ENCODE data around the gene LZTS3. TPM values are rescaled to one million over a fixed set of nuclear protein-coding genes. Genes with fewer than 3 reads are reported as not detected.
"Not testable (repeated sequence)": the region's sequence is repeated elsewhere in the genome, so short reads cannot be mapped to it uniquely, and the experiment has no call there.

LZTS3 gene
- total and polyA plus RNA-seq, 12 donors: 3.6 to 29.9 (median 11.5) TPM

GRCh38 chr20:3188823-3189413 lies 15.6 kb upstream of the LZTS3 start:
- no peaks in the 10 kb centered on the region for H3K27me3 ChIP-seq
- WGBS, 4 donors: 85 to 93% (median 90%) methylated on average over 2 to 3 of the region's 3 CpGs
- H3K36me3 ChIP-seq (replicated peaks in 1 of 2): peaks cover 0 to 44% of the 10 kb centered on the region in 2 donors
- H3K9me3 ChIP-seq (replicated peaks in 1 of 3): no peaks in the 10 kb centered on the region
- no peak overlapping the region for H3K27ac ChIP-seq
- no peaks in the 10 kb centered on the region for H3K4me1 ChIP-seq (replicated peaks in 1 of 2)
- no peak for TF ChIP-seq CTCF (IDR thresholded peaks at IDR 0.05)
- no peak for TF ChIP-seq POLR2A (IDR thresholded peaks at IDR 0.05)
- no peak for DNase-seq
- intact Hi-C loops (cut with DNase I): no loop called here
- H3K4me3 ChIP-seq: no peak overlapping the region

- H3K4me3 ChIP-seq; DNase-seq; H3K27me3 ChIP-seq; H3K9me3 ChIP-seq (replicated peaks in 1 of 3); intact Hi-C loops (cut with DNase I); H3K4me1 ChIP-seq (replicated peaks in 1 of 2): not testable (repeated sequence)
- WGBS, 4 donors: 77 to 86% (median 82%) methylated on average over 9 of the region's 9 CpGs
- peaks cover 0 to 33% of the 10 kb centered on the region in 2 donors for H3K36me3 ChIP-seq (replicated peaks in 1 of 2)
- peak overlapping the region in 1 of 5 donors; percentile 19 for H3K27ac ChIP-seq
These were observed 14.5 kb upstream of the LZTS3 start for GRCh38 chr20:3187861-3188260.

GRCh38 chr20:3183896-3184612 lies 10.7 kb upstream of the LZTS3 start:
- no peaks in the 10 kb centered on the region for H3K9me3 ChIP-seq (replicated peaks in 1 of 3)
- intact Hi-C loops (cut with DNase I): no loop called here
- no peak overlapping the region for H3K4me3 ChIP-seq
- DNase-seq: no peak
- TF ChIP-seq POLR2A (IDR thresholded peaks at IDR 0.05) (no peak), CTCF (IDR thresholded peaks at IDR 0.05) (no peak)
- no peaks in the 10 kb centered on the region for H3K36me3 ChIP-seq (replicated peaks in 1 of 2)
- 89 to 93% (median 90%) methylated on average over 3 of the region's 3 CpGs for WGBS, 4 donors
- no peaks in the 10 kb centered on the region for H3K27me3 ChIP-seq
- no peaks in the 10 kb centered on the region for H3K4me1 ChIP-seq (replicated peaks in 1 of 2)
- no peak overlapping the region for H3K27ac ChIP-seq

GRCh38 chr20:3182429-3182828 lies 9.1 kb upstream of the LZTS3 start:
- H3K27ac ChIP-seq; DNase-seq; H3K9me3 ChIP-seq (replicated peaks in 1 of 3); H3K36me3 ChIP-seq (replicated peaks in 1 of 2); H3K27me3 ChIP-seq; H3K4me3 ChIP-seq; intact Hi-C loops (cut with DNase I); H3K4me1 ChIP-seq (replicated peaks in 1 of 2): not testable (repeated sequence)
- WGBS, 4 donors: 93 to 98% (median 96%) methylated on average over 5 of the region's 5 CpGs

- intact Hi-C loops (cut with DNase I): no loop called here
- no peaks in the 10 kb centered on the region for H3K27me3 ChIP-seq
- H3K9me3 ChIP-seq (replicated peaks in 1 of 3): no peaks in the 10 kb centered on the region
- no peak overlapping the region for H3K27ac ChIP-seq
- no peak overlapping the region for H3K4me3 ChIP-seq
- H3K36me3 ChIP-seq (replicated peaks in 1 of 2): no peaks in the 10 kb centered on the region
- whole genome bisulfite sequencing, 4 donors: 60 to 75% (median 67%) methylated on average over 5 of the region's 5 CpGs
- H3K4me1 ChIP-seq (replicated peaks in 1 of 2): peaks cover 0 to 2% of the 10 kb centered on the region in 2 donors
- TF ChIP-seq POLR2A (IDR thresholded peaks at IDR 0.05): no peak
- TF ChIP-seq CTCF (IDR thresholded peaks at IDR 0.05): no peak
- no peak for DNase-seq
These were observed 7.9 kb upstream of the LZTS3 start for GRCh38 chr20:3181270-3181669.

Data from adrenal gland (tissue), 12 donors.